8988T (cell line): ENCODE results near the gene PRKCE.

ENCODE experiments used
- DNase-seq: peaks from one replicate; pipeline ENCODE4 v3.0.0; 2011

Gene PRKCE

GRCh38 chr2:46142546-46143428 is 491.3 kb downstream of the PRKCE start:
- no peak for DNase-seq

GRCh38 chr2:46143429-46144132 is 492.1 kb downstream of the PRKCE start:
- no peak for DNase-seq

DNA sequence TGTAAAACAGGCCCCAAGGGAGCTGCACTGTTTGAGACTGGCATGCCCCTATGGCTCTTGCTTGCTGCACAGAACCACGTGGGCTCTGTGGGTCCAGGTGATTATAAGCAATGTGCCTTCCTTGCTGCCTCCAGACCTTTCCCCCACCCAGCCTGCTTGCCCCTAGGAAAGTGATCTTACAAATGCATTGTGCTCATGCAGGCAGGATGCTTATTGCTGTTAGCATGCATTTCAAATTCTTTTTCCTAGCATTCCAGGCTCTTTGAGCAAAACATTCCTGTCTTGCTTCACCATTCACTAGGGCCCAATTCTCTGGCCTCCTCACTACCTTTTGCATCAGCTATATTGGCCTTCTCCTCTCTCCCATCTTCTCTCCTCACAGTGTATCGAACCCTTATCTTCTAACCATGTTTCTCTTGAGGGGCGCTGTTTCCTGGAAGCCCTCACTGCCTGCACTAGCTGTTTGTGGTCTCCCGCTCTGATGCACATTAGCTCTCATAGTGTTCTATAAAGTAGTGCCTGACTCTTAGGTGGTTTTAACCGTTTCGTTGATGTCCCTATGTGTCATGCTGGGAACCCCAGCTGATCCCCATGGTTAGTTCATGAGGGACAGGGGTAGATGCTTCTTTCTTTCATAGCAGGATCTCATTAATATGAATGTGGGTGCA is 492.8 kb downstream of the PRKCE start:
- no peak for DNase-seq

DNA sequence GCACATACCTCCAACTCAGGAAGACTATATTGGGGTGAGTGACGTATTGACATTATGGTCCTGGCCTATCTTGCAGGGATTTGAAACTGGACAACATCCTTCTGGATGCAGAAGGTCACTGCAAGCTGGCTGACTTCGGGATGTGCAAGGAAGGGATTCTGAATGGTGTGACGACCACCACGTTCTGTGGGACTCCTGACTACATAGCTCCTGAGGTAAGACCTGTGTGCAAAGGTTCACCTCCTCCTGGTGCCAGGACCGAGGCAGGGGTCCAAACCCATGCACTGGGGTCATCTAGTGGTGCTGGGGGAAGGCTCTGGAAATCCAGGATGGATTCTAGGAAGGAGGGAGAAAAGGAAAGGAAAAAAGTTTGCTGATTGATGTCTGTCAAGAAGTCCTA is 493.5 kb downstream of the PRKCE start:
- DNase-seq = no peak

DNA sequence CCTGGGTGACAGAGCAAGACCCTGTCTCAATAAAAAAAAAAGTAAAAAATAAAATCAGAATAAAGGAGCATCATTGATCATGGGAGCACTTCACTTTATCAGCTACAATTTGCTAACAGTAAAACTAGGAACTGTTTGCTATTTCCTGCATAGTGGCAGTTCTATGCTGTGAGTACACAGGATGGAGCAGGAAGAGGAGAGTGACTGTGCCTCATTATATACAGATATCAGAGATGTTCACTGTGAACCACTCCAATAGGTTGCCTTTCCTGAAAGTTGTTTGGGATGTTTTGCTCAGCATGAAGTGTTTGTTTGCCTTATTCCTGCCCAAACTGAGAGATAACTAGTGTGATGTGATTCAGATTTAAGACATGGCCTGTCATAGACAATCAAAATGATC is 494.4 kb downstream of the PRKCE start:
- DNase-seq = no peak

DNA sequence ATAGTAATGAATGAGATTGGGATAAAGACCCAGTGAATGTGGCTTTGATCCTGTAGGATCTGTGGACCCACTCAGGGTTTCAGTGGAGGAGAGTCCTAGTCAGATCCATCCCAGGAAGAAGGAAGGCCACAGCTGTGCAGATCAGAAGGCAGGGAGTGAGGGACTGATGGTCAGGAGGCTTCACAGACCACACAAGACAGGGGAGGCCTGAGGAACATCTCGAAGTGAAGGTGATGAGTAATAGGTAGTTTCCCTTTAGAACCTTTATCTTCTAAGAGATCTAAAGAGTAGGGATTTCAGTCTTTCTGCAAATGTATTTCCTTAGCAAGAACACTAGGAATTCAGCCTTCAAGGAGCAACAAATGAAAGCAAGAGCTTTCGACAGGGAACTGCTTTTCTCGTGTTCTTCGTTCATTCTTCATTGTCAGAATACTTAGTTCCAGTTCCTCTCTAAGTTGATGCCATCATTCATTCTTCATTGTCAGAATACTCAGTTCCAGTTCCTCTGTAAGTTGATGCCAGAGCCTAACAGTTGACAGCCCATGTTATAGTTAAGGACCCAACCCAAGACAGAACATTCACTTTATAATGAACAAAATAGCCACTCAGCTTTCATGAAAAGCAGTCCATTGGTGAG is 495.5 kb downstream of the PRKCE start:
- no peak for DNase-seq

DNA sequence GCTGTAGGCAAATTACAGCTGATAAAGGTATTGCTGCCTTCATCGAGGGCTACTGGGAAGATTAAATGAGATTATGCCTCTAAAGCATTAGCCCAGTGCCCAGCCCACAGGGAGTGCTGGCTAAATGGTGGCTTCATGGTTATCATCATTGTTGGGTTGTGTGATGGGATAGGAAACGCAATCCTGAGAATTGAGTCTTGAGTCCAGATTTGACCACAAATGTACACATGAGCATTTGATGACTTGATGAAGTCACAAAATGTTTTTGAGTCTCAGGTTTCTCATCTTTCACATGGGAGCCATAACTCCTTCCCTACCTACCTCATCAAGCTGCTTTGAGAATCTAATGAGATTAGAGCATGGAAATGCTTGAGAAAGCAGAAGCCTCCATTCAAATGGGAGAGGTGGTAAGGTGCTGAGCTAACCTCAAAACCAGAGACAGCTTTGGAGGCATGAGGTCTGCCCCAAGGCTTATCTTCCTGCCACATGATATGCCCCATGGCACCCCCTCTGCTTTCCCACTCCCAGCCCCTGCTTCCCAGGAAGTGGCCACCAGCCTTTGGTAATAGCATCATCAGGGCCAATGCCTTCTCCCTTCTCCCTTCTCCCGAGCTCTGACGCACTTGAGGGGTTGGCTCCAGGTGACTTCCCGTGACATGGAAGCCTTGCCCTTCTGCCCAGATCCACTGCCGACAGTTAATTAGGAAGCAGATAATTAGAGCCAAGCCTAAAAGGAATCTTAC is 496.3 kb downstream of the PRKCE start:
- no peak for DNase-seq

- no peak for DNase-seq
Measured at GRCh38 chr2:46148369-46148736, 496.9 kb downstream of the PRKCE start.

- no peak for DNase-seq
Measured at GRCh38 chr2:46150445-46150955, 499.0 kb downstream of the PRKCE start.

DNA sequence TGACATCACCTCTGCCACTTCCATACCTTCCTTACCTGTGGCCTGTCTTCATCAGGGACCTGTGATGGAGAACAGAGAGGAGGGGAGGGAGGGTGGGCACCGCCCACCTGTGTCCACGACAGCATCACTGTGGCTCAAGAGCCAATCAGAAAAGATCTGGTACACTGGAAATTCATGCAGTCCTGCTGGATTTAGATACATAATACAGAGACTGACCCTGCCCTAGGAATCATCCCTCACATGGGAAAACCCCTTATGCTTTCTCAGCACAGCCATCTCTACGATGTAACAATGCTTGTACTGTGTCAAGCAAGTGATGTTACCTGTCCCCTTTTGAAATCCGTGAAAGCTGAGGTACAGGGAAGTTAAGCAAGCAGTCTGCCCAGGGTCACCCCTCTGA is 500.1 kb downstream of the PRKCE start:
- DNase-seq = no peak

DNA sequence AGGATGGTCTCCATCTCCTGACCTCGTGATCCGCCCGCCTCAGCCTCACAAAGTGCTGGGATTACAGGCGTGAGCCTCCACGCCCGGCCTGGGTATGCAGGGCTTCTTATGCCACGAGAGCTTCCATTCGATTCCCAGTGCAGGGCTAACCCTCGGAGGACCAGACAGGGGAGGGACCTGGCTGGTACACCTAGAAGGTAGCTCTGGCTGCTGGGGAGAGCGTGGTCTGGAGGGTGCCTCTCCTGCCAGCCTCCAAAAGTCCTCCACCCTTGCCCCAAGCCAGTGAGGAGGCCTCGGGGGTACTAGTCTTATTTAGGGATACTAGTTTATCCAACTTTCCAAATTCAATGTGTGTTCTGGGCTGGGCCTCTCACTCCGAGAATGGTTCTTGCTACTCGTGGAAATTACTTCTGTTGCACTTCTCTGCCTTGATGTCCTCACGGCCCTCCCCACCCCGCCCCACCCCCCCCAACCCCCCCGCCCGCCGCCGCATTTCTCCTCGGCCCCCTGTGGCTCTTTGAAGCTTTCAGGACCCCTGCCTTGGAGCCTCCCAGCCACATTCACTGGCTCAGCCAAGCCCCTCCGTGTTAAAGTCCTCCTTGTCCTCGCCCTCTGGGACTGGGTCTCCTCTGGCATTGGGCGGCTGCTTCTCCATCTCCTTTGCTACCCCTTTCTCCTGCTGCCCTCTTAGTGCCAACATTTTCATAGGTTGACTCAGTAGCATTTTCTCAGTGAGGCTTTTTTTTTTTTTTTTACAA is 502.7 kb downstream of the PRKCE start:
- DNase-seq = no peak

DNA sequence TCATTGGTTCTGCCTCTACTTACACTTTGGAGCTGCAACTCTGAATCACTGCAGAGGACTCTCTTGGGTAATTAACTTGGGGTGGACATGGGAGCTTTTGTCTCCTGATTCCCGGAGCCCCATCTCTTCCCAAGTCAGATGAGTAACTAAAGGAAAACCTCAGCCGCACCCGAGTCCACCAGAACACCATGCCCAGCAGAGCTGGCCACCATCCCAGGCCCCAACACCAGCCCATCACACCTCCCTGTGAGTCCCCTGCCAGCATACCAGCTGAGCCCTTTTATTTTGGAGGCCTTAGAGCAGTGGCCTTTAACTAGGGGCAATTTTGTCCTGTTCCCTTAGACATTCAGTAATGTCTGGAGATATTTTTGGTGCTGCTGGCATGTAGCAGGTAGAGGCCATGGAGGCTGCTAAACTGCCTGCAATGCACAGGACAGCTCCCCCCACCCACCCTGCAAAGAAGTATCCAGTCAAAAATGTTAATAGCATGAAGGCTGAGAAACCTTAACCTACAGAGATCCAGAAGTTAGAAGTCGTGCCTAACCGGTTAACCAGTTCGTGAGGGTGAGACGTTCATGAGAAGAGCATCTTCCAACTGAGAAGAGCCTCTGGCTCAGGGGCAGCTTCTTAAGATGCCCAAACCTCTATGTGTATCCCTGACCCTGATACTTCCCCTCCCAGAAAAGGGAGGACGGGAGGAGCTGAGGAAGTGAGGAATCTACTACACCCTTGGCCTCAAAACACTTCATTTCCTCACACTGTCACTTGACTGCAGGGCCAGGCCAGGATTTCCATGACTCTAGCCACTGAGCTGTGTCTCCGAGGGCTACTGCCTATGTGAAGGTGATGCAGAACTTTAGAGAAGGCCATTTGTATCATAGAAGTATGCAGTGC is 505.8 kb downstream of the PRKCE start:
- DNase-seq = no peak

- DNase-seq = no peak
Measured at GRCh38 chr2:46157966-46158310, 506.5 kb downstream of the PRKCE start.

DNA sequence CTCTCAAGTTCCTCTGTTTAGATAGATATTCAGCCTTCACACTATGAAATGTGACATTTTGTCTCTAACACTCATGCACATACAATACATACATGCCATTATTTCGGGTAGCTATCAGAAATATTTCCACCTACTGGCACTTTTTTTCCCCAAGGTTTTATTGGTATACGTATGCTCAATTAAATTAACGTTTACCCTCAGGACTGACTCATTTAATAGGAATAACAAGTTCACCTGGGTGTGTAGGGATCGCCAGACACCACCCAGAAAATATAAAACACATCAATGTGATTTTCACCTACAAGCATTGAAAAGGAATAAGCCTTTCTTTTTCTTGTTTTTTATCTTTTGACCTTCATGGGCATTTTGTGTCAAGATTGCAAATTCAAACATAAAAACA is 507.2 kb downstream of the PRKCE start:
- DNase-seq = no peak

DNA sequence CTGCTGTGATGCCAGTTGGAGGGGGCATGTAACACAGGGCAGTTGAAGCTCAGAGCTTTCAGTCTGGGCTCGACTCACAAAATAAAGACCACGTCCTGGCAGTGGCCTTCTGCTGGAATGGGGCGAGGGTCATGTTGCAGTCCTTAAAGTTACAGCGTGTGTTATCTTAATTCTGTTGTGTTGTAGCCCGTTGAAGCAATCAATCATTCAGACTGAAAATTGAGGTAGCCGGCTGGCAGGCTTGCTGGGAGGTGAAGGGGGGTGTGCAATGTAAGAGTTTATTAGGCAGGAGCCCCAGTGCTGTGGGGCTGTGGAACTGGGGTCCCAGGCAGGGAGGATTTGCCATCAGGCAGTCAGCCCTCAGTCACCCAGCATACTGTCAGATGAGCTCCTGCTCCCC is 508.9 kb downstream of the PRKCE start:
- no peak for DNase-seq

- no peak for DNase-seq
Measured at GRCh38 chr2:46161315-46161714, 509.8 kb downstream of the PRKCE start.

DNA sequence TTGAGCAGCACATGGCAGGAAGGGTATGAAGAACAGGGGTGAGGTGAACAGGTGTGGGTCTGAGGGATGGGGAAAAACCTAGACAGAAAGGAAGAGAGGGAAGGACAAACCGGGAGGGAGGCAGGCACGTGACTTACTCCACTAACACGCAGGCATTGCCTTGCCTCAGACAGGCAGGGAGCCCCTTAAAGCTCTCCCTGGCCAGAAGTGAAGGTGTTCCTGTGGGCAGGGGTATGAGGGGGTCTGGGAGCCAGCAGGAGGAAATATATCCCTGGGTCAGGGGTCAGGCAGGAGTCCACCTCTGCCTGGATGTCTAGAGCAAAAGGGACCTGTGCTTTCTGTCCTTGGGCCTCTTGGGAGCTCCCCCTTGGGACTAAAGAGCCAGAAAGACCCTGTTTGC is 510.4 kb downstream of the PRKCE start:
- no peak for DNase-seq

- no peak for DNase-seq
Measured at GRCh38 chr2:46162329-46163097, 511.0 kb downstream of the PRKCE start.

DNA sequence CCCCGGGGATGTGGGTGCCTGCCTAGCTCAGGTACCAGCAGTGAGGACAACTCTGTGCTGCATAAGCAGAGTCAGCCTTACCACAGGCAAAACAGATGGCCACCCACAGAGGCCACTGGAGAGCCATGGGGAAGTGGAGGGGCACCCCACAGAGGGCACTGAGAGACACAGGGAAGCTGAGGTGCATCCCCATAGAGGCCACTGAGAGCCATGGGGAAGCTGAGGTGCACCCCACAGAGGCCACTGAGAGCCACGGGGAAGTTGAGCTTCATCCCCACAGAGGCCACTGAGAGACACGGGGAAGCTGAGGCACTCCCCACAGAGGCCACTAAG is 511.6 kb downstream of the PRKCE start:
- DNase-seq = no peak
